GM18505 (cell line): Measurements from ENCODE around the gene NSFL1C.
A peak's percentile ranks its signal among the peaks of the same experiment; 100 is the strongest.

Experiments
- ATAC-seq: cut with Tn5 transposase; IDR thresholded peaks from one replicate; pipeline ENCODE4 v1.9.1; 2021; ENCODE audit not compliant: unreplicated experiment
- POLR2A ChIP-seq: IDR thresholded peaks from 4 replicates; pipeline ENCODE4 v1.6.1; 2011; ENCODE audit warnings: borderline replicate concordance; ENCODE audit not compliant: insufficient read depth, insufficient read length; ENCODE audit errors: extremely low read depth

NSFL1C gene

DNA sequence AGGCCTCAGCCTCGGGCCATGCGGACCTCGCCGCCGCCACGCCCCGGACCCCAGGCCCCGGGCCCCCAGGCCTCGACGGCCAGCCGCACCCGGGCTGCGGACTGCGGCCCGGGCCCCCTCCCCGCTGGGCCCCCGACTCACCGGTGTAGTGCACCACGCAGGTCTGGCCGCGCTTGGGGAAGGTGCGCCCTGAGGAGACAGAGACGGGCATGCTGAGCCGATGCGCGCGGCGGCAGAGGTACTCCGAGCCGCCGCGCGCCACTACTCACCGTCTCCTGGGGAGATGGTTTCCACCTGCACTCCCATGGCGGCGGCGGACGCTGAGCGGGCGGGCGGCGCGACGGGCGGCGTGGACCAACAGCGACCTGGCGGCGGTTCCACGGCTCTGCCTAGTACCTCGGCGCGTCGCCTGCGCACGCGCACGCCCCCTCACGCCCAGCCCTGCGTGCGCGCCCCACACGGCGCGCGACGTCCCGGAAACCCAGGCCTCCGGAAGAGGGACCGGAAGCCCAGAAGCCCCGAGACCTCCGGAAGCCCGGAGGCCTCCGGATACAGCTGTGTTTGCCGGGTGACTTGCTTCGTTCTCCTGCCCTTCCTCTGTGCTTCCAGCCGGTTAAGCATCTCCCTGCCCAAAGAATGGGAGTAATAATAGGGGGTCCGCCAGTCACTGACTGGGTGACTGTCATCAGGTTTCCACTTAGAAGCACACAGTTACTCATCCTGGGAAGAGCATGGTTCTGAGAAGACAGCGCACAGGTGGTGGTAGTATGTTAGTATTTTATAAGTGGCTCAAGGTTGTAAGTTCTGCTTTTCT, 73.7 kb downstream of the NSFL1C start, which contains the start of gene FKBP1A:
Gene FKBP1A (minus strand): TSS at position 362 of the 814 bp plus-strand sequence. CDS start 56 bp downstream, at position 306.
- peak; percentile 82 for TF ChIP-seq POLR2A
- peak; percentile 91 for ATAC-seq

GRCh38 chr20:1392443-1392692, 74.3 kb downstream of the NSFL1C start:
- TF ChIP-seq POLR2A: no peak
- ATAC-seq: peak; percentile 26
